GM12878 (cell line): ENCODE data around the gene SHC3.

Source experiments
- CTCF ChIP-seq, 3 experiments: IDR thresholded peaks in 2 of 3; conservative IDR thresholded peaks in 1 of 3; 2 replicates each; pipeline ENCODE4 v1.5.1; 2011; ENCODE audit warnings: low read depth in 3 of 3, low read length in 3 of 3, mild to moderate bottlenecking in 3 of 3, control low read depth in 2 of 3, moderate library complexity in 2 of 3, inconsistent platforms in 1 of 3, mixed read lengths in 1 of 3; ENCODE audit not compliant: control insufficient read depth in 2 of 3, insufficient read depth in 1 of 3; ENCODE audit errors: extremely low read depth in 1 of 3
- MEF2A ChIP-seq: IDR thresholded peaks from 2 replicates; pipeline ENCODE4 v1.6.1; 2011; ENCODE audit warnings: low read depth, mild to moderate bottlenecking, low read length, moderate library complexity; ENCODE audit not compliant: insufficient read depth
- POLR2AphosphoS5 ChIP-seq: IDR thresholded peaks from 2 replicates; pipeline ENCODE4 v1.6.1; 2011; ENCODE audit warnings: mild to moderate bottlenecking, low read length, inconsistent platforms
- REST ChIP-seq: IDR thresholded peaks from 2 replicates; pipeline ENCODE4 v1.6.1; 2012; ENCODE audit warnings: mild to moderate bottlenecking, low read depth, low read length
- SIN3A ChIP-seq: IDR thresholded peaks from 2 replicates; pipeline ENCODE4 v1.6.1; 2012; ENCODE audit warnings: low read depth, low read length, improper control_type of control experiment

- TF ChIP-seq POLR2AphosphoS5 (no peak), REST (no peak), CTCF (IDR thresholded peaks at IDR 0.05 in 2 of 3, conservative IDR thresholded peaks at IDR 0.05 in 1 of 3; ENCODE audit: control insufficient read depth in 2 of 3, extremely low read depth in 1 of 3, insufficient read depth in 1 of 3, low read depth in 3 of 3, low read length in 3 of 3) (no peak), MEF2A (no peak), SIN3A (no peak)
Observed at GRCh38 chr9:89187541-89187940, 8.9 kb upstream of the SHC3 start.
